ENCODE measurements around the gene TMEM95. TPM values are rescaled to one million over a fixed set of nuclear protein-coding genes. Genes with fewer than 3 reads are reported as not detected.

TMEM95 gene
- total RNA-seq, 1 experiment from 2014 or later: not detected

DNA sequence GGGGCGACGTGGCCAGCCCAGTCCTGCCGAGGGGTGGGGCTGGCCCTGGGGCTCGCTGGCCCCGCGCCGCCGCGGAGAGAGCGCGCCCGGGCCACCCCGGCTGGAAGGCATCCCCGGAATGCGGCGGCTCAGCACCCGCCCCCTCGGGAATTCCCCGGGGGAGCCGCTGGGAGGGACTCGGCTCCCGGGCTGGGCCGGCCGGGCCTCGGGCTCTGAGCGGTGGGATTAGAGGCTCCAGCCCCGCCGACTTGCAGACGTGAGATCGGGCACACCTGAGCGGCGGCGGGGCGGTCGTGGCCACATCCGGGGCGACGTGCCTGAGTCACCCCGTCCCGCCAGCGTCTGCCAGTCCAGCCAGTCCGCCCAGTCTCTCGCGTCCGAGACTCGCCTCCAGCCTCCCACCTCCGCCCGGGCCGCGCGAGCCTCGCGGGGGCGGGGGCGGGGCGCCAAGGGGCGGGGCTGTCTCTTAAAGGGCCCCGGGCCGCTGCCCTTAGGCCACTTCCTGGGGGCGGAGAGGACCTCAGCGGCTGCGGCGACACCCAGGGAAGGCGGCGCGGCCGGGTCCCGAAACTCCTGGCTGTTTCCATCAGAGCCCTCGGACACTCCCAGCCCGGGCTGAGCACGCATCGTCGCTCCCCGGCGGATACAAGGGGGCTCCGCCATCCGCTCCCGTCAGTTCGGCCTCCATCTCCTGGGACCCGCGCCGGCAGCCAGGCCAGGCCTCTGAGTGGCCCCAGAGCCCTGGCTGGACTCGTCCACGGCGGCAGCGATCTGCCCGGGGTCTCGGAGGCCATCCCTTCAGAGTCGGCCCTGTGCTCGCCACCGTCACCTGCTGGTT is 3.1 kb upstream of the TMEM95 start, which contains the start of gene KCTD11:
KCTD11 (plus strand) TSS at position 498 of the 838 bp plus-strand sequence.
- CTCF ChIA-PET: interaction anchor here (0.9 to 1.1 kb wide), 2 partner anchors 22 to 85 kb away, joined by 3 read pairs; no protein-coding TSS in a partner anchor
- Histone ChIP-seq H3K27me3 (ENCODE audit: insufficient read depth, low read length) (no peaks in the 10 kb centered on the region), H2AFZ (ENCODE audit: low read depth, low read length, poor library complexity, severe bottlenecking) (no peak within 1 kb of the TSS)
- TF ChIP-seq MAX (IDR thresholded peaks at IDR 0.05) (peak; percentile 74), REST (IDR thresholded peaks at IDR 0.05; ENCODE audit: low read depth) (no peak), POLR2A (IDR thresholded peaks at IDR 0.05; ENCODE audit: borderline replicate concordance, extremely low read depth, insufficient read depth, insufficient read length) (peak; percentile 49), ZNF274 (IDR thresholded peaks at IDR 0.05; ENCODE audit: low read depth, low read length) (no peak), JUND (IDR thresholded peaks at IDR 0.05) (peak; percentile 73), YY1 (IDR thresholded peaks at IDR 0.05; ENCODE audit: extremely low read depth, insufficient replicate concordance, low read depth, low read length) (peak; percentile 13), TCF7L2 (IDR thresholded peaks at IDR 0.05; ENCODE audit: borderline replicate concordance, extremely low read depth, insufficient read depth, insufficient read length) (peak; percentile 52), FOSL1 (IDR thresholded peaks at IDR 0.05; ENCODE audit: low read depth) (no peak), ZBTB33 (IDR thresholded peaks at IDR 0.05; ENCODE audit: extremely low read depth, insufficient replicate concordance, low read length) (no peak), SIN3A (IDR thresholded peaks at IDR 0.05; ENCODE audit: low read depth) (peak; percentile 90), SRF (IDR thresholded peaks at IDR 0.05; ENCODE audit: low read depth) (no peak), SP1 (IDR thresholded peaks at IDR 0.05; ENCODE audit: low read depth) (peak; percentile 96), POLR2AphosphoS5 (IDR thresholded peaks at IDR 0.05; ENCODE audit: low read depth, low read length) (peak; percentile 84), ZFX (IDR thresholded peaks at IDR 0.05) (peak; percentile 32; the same call in 1 of the 2 replicates), EZH2phosphoT487 (IDR thresholded peaks at IDR 0.05; ENCODE audit: borderline replicate concordance) (no peak), CTCF (IDR thresholded peaks at IDR 0.05 in 2 of 3, conservative IDR thresholded peaks at IDR 0.05 in 1 of 3; ENCODE audit: borderline replicate concordance in 1 of 3, insufficient read depth in 1 of 3, low read depth in 2 of 3, low read length in 2 of 3) (peak in 1 of 3 experiments; percentile 60; a peak in 2 of 6 replicates)
- TF ChIP-seq, protein P1, sequence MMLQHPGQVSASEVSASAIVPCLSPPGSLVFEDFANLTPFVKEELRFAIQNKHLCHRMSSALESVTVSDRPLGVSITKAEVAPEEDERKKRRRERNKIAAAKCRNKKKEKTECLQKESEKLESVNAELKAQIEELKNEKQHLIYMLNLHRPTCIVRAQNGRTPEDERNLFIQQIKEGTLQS (IDR thresholded peaks at IDR 0.05): no peak

More for the DNA sequence above, 3.1 kb upstream of the TMEM95 start, which contains the start of gene KCTD11:
- H3K9me2 ChIP-seq (ENCODE audit: insufficient read depth): no peaks in the 10 kb centered on the region
- ChIA-PET POLR2A (interaction anchor here (1.0 kb wide), 1 partner anchor 22 kb away, joined by 4 read pairs; no protein-coding TSS in a partner anchor), RAD21 (ENCODE audit: low non-redundant PET in 1 of 2, low total read pairs in 2 of 2, uncharacterized antibody in 2 of 2, unreplicated experiment in 2 of 2) (no interaction called here)
- intact Hi-C loops (cut with micrococcal nuclease): loop anchor here (2.0 to 5.0 kb wide), 3 partner anchors 45 to 305 kb away; partner anchors contain the start of genes EIF5A and POLR2A
- H3K4me2 ChIP-seq (ENCODE audit: low read length): peak within 1 kb of the TSS; percentile 80
- peaks cover 32% of the 10 kb centered on the region for H3K79me2 ChIP-seq (ENCODE audit: insufficient read depth, low read length)
- 0 out of 2 replicates have a peak, but pooled peaks cover 4% of the 10 kb centered on the region for H4K20me1 ChIP-seq (ENCODE audit: insufficient read depth)
- H3K27ac ChIP-seq (ENCODE audit: low read depth, low read length): peak within 1 kb of the TSS; percentile 99
- BruUV-seq (replicated peaks): no TSS peak
- H3K9ac ChIP-seq (ENCODE audit: low read length): peak within 1 kb of the TSS; percentile 88
- H3K36me3 ChIP-seq (ENCODE audit: control insufficient read depth in 1 of 2, insufficient read depth in 2 of 2, low read length in 2 of 2): no peaks in the 10 kb centered on the region
- H3K9me3 ChIP-seq (ENCODE audit: control insufficient read depth in 1 of 2, insufficient read depth in 1 of 2, low read depth in 1 of 2, low read length in 2 of 2): no peaks in the 10 kb centered on the region
- peak; percentile 76 for ATAC-seq
- peaks cover 29 to 69% of the 10 kb centered on the region in 2 experiments for H3K4me1 ChIP-seq (ENCODE audit: control insufficient read depth in 1 of 2, insufficient read depth in 2 of 2, low read length in 2 of 2)
- peak; percentile 79 for DNase-seq (ENCODE audit: low read depth, low spot score)
- peak within 1 kb of the TSS; percentile 79 to 89 for H3K4me3 ChIP-seq (replicated peaks in 1 of 2; ENCODE audit: low read depth in 1 of 2, low read length in 2 of 2)
